Stimulated activated naive CD4-positive, alpha-beta T cell (primary cell): ENCODE measurements around the gene BACE1.
"Not testable (repeated sequence)": the region's sequence is repeated elsewhere in the genome, so short reads cannot be mapped to it uniquely, and the experiment has no call there.

Source experiments
- DNase-seq, 6 experiments: peaks; one replicate each; lab custom pipeline; 2025; lab: John Stamatoyannopoulos, UW

Gene BACE1

GRCh38 chr11:117273550-117274289 lies 42.3 kb downstream of the BACE1 start:
- DNase-seq, result no peak

DNA sequence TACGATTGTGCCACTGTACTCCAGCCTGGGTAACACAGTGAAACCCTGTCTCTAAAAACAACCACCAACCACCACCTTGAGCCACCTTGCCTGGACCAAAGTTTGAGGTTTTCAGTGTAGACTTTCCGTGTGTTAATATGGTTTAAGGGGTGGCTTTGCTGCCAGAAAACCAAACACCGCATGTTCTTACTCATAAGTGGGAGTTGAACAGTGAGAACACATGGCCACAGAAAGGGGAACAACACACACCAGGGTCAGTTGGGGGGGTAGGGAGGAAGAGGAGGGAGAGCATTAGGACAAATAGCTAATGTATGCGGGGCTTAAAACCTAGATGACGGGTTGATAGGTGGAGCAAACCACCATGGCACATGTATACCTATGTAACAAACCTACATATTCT lies 43.9 kb downstream of the BACE1 start:
- not testable (repeated sequence) for DNase-seq

GRCh38 chr11:117271208-117271607 lies 44.8 kb downstream of the BACE1 start:
- no peak for DNase-seq

DNA sequence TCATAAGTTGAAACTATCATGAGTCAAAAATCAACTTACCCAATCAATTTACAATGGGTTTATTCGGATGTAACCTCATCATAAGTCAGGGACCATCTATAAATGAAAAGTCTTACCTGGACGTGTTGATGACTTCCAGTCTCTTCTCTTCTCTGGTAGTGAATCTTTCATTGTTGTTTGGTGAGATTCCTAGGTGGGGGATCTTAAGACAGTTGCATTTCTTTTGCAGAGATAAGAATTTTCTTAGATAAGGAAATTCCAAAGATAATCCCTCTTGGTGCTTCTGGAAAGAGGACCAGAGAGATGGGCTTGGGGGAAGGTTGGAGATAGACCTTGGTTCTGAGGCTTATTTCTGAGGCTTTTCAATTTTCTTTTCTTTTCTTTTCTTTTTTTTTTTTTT lies 46.2 kb downstream of the BACE1 start:
- no peak for DNase-seq

DNA sequence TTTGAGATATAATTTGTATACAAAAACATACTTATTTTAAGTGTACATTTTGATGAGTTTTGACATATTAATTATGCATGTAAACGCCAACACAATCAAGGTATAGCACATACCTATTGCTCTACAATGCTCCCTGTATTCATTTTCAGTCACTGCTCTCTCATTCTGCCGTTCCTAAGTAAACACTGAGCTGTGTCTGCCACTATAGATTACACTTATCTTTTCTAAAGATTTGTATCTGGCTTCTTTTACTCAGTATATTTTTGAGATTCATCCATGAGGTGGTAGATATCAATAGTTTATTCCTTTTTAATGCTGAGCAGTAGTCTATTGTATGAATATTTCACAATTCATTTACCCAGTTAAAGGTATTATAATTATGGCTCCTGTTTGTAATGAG lies 50.3 kb downstream of the BACE1 start:
- DNase-seq, result no peak

DNA sequence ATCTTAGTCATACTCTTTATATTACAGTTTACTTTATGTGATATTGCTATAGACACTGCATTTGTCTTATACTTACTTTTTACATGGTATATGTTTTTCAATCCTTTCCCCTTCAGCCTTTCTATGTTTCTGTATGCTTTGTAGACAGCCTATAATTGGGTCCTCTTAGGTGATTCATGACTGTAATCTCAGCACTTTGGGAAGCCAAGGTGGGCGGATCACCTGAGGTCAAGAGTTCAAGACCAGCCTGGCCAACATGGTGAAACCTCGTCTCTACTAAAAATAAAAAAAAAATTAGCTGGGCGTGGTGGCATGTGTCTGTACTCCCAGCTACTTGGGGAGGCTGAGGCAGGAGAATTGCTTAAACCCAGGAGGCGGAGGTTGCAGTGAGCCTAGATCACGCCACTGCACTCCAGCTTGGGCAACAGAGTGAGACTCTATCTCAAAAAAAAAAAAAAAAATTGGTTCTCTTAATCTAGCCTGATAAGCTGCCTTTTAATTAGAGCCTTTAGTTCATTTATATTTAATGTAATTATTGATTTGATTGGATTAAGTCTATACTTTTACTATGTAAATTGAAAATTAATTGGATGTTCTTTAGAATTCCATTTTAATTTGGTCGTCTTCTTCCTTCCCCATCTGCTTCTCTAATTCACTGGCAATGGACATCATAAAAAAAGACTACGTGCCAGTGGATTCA lies 51.3 kb downstream of the BACE1 start:
- DNase-seq, result not testable (repeated sequence)

GRCh38 chr11:117259417-117259816 lies 56.6 kb downstream of the BACE1 start:
- DNase-seq, result no peak

- DNase-seq, result no peak
Observed at GRCh38 chr11:117258576-117258975, 57.5 kb downstream of the BACE1 start.

- DNase-seq, result no peak
Observed at GRCh38 chr11:117256573-117256972, 59.5 kb downstream of the BACE1 start.

- no peak for DNase-seq
Observed at GRCh38 chr11:117255966-117256365, 60.1 kb downstream of the BACE1 start.

GRCh38 chr11:117251506-117251905 lies 64.5 kb downstream of the BACE1 start:
- no peak for DNase-seq

DNA sequence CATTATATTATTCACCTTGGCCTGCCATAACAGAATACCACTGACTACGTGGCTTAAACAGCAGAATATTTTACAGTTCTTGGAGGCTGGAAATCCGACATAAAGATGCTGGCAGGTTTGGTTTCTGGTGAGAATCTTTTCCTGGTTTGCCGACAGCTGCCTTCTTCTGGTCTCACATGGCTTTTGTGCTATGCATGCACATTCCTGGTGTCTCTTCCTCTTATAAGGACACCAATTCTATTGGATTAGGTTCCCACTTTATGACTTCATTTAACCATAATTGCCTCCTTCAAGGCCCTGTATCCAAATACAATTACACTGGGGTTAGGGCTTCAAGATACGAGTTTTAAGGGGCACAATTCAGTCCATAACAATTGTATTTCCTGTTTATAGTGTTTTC lies 66.5 kb downstream of the BACE1 start:
- DNase-seq, result no peak

- no peak for DNase-seq
Observed at GRCh38 chr11:117248341-117248740, 67.7 kb downstream of the BACE1 start.

DNA sequence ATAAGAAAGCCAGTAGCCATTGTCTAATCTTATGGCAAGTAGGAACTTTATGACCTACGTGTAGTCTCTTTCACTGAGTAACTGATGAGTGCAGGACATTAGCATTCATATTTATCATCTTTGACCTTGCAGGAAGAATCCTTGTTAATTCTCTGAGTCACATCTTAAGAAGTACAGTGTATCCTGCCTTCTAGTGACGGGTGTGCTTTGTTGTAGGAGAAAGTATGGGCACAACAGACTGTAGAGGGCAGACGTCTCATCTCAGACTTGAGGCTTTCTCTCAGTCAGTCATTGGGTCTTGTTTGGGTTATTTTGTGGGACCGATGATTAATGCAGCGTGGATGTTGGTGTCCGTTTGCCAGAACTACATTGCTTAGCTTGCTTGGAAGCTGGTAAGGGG lies 76.8 kb downstream of the BACE1 start:
- no peak for DNase-seq

GRCh38 chr11:117238221-117238620 lies 77.8 kb downstream of the BACE1 start:
- no peak for DNase-seq
